Body of pancreas (tissue), 4 donors: ENCODE data around the gene NRN1L. TPM values are rescaled to one million over a fixed set of nuclear protein-coding genes. Genes with fewer than 3 reads are reported as not detected.

Experiments
- ATAC-seq: fragments of 150-250 bp; one replicate; pipeline ENCODE4 v1.9.1; 2016
- DNase-seq, 4 donors: peaks; one replicate each; pipeline ENCODE4 v3.0.0-alpha.2; 2019
- H3K27ac ChIP-seq, 4 donors: fragments of 200-600 bp; sonication (generic); 1 replicate in 3 of 4; 2 replicates in 1 of 4; pipeline versions ENCODE4 v1.5.1 to v1.6.1; 2016 to 2019; ENCODE audit warnings: mild to moderate bottlenecking in 1 of 4, mixed read lengths in 1 of 4, moderate library complexity in 1 of 4
- H3K27me3 ChIP-seq, 2 donors: fragments of 200-600 bp; sonication (generic); one replicate each; pipeline ENCODE4 v1.6.0; 2016; ENCODE audit warnings: mild to moderate bottlenecking in 1 of 2
- H3K36me3 ChIP-seq, 2 donors: fragments of 200-600 bp; sonication (generic); replicated peaks in 1 of 2; 2 replicates each; pipeline ENCODE4 v1.5.1; 2016; ENCODE audit warnings: low read depth in 2 of 2; ENCODE audit not compliant: insufficient read depth in 1 of 2
- H3K4me1 ChIP-seq: fragments of 200-600 bp; sonication (generic); one replicate; pipeline ENCODE4 v1.6.0; 2016
- H3K4me3 ChIP-seq, 2 donors: fragments of 200-600 bp; sonication (generic); 1 replicate in 1 of 2; 2 replicates in 1 of 2; pipeline ENCODE4 v1.5.1; 2016 to 2019
- H3K9me3 ChIP-seq, 3 donors: fragments of 200-600 bp; sonication (generic); 1 replicate in 2 of 3; 2 replicates in 1 of 3; pipeline ENCODE4 v1.5.1; 2016
- CTCF ChIP-seq, 7 experiments: fragments of 450-650 bp in 4 of 7; fragments of 200-600 bp in 3 of 7; sonication (generic) in 3 of 7; IDR thresholded peaks; one replicate each; pipeline ENCODE4 v1.5.1; 2016 to 2019; ENCODE audit warnings: antibody characterized with exemption in 7 of 7
- POLR2A ChIP-seq, 3 donors: fragments of 450-650 bp; IDR thresholded peaks; one replicate each; pipeline ENCODE4 v1.6.1; 2016; ENCODE audit warnings: antibody characterized with exemption in 3 of 3, mild to moderate bottlenecking in 2 of 3
- WGBS, 2 donors: methylation state at CpG; one replicate each; pipeline ENCODE4 v1.1.5; 2017; 5-methylcytosine and 5-hydroxymethylcytosine counted together
- intact Hi-C: fragments of 100-400 bp; cut with DNase I; formaldehyde crosslinking; loops from one replicate; pipeline ENCODE4 v1.15.1; 2023
- total RNA-seq, 2 donors: library from RNA; depleted of rRNA; stranded (reverse); fragments of >200 nt; gene quantifications; one replicate each; pipeline ENCODE4 v1.1.0, GENCODE V29; 2016

NRN1L gene
- total RNA-seq, 2 donors from 2014 or later, result not detected

DNA sequence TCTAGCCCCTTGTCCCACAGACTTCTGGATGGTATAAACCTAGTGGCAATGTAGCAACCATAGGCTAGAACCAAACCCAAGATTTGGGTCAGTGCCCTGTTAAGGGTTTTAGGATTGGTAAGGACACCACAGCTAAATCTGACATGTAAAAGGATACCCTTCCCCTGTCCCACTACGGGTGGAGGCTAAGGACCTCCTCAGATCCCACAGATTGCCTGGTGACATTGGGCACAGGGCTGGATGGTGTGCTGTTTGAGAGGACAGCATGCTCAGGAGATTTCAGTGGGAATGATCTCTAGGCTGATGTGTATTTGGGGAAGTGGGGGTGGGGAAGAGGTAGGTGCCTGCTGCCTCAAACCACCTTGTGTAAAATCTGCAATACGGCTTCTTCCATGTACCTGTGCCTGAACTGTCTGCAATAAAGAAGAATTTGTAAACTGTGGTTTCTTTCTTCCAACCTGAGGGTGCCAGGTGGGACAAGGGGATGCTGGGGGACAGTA lies 12.5 kb upstream of the NRN1L start:
- no peak overlapping the region for H3K4me3 ChIP-seq
- 50 to 75% methylated on average over 1 to 2 of the region's 2 CpGs for WGBS, 2 donors
- DNase-seq (no peak), ATAC-seq (no peak)
- H3K27me3 ChIP-seq, result no peaks in the 10 kb centered on the region
- H3K27ac ChIP-seq, result peak overlapping the region; percentile 53 to 80 (median 66)
- peaks cover 0 to 3% of the 10 kb centered on the region in 2 donors for H3K36me3 ChIP-seq
- no peaks in the 10 kb centered on the region for H3K9me3 ChIP-seq
- TF ChIP-seq CTCF (IDR thresholded peaks at IDR 0.05) (no peak), POLR2A (IDR thresholded peaks at IDR 0.05) (no peak)
- intact Hi-C loops, result no loop called here
- peaks cover 49% of the 10 kb centered on the region for H3K4me1 ChIP-seq

DNA sequence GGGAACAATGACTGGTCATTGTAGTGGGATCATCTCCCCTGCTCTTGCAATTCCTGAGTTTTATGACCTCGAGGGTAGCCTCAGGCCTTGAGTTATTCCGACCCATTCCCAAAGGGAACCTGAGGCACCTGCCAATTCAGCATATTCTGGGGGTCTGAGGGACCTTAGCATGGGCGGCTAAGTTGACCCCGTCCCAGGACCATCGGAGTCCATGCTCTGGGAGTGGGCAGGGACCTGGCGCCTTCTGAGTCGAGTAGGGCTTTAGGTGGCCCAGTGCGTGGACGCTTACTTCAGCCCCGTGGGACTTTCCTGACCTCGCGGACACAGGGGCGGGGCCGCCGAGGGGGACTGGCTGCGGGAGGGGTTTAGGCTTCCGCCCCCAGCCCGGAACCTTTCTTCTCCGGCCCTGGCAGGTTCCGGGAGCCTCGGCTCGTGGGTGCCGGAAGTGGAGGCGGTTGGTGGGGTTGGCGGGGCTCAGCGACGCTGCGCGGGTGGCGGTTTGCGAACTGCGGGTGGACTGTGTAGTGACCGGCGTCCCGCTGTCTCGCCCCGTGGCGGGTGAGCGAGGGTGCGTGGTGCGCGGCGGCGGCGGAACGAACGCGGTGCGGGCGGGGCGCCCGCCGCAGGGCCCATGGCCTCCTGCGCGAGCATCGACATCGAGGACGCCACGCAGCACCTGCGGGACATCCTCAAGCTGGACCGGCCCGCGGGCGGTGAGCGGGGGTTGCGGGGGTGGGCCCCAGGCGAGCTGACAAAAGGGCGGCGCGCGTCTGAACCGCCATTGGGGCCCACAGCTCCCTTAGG lies 11.9 kb upstream of the NRN1L start, which contains the start of gene EDC4:
EDC4 (plus strand) TSS at position 422 of the 804 bp plus-strand sequence; CDS start at position 632, 210 bp downstream.
- 3 to 6% methylated on average over 2 to 38 of the region's 72 CpGs for WGBS, 2 donors
- Histone ChIP-seq H3K27ac (peak within 1 kb of the TSS; percentile 53 to 80 (median 66)), H3K4me1 (peaks cover 42% of the 10 kb centered on the region), H3K4me3 (peak within 1 kb of the TSS; percentile 70 to 85), H3K27me3 (no peaks in the 10 kb centered on the region), H3K36me3 (peaks cover 0 to 9% of the 10 kb centered on the region in 2 donors), H3K9me3 (no peaks in the 10 kb centered on the region)
- DNase-seq (peak; percentile 83 to 86 (median 84)), ATAC-seq (peak; percentile 83)
- intact Hi-C loops, result no loop called here
- TF ChIP-seq POLR2A (IDR thresholded peaks at IDR 0.05), result peak; percentile 30 to 68 (median 65)
- TF ChIP-seq CTCF (IDR thresholded peaks at IDR 0.05), result peak in 2 of 7 experiments; percentile 3

- no peak for TF ChIP-seq POLR2A (IDR thresholded peaks at IDR 0.05)
- TF ChIP-seq CTCF (IDR thresholded peaks at IDR 0.05), result no peak
- peaks cover 6 to 15% of the 10 kb centered on the region in 2 donors for H3K36me3 ChIP-seq
- DNase-seq (no peak), ATAC-seq (no peak)
- H3K27me3 ChIP-seq, result no peaks in the 10 kb centered on the region
- peak overlapping the region; percentile 70 to 85 for H3K4me3 ChIP-seq
- WGBS, 2 donors, result 10 to 19% methylated on average over 12 to 22 of the region's 23 CpGs
- H3K9me3 ChIP-seq, result no peaks in the 10 kb centered on the region
- peaks cover 33% of the 10 kb centered on the region for H3K4me1 ChIP-seq
- intact Hi-C loops, result no loop called here
- H3K27ac ChIP-seq, result peak overlapping the region; percentile 53 to 80 (median 66)
Observed at GRCh38 chr16:67873435-67874370, 11.0 kb upstream of the NRN1L start.

GRCh38 chr16:67874372-67874771 lies 10.3 kb upstream of the NRN1L start:
- no peak for DNase-seq
- no peaks in the 10 kb centered on the region for H3K27me3 ChIP-seq
- no peak overlapping the region for H3K27ac ChIP-seq
- ATAC-seq, result no peak
- H3K36me3 ChIP-seq, result peaks cover 13 to 21% of the 10 kb centered on the region in 2 donors
- 36% methylated on average over 3 of the region's 3 CpGs; no CpG with 5 or more reads in 1 of the 2 donors for WGBS, 2 donors
- no peaks in the 10 kb centered on the region for H3K9me3 ChIP-seq
- H3K4me3 ChIP-seq, result no peak overlapping the region
- intact Hi-C loops, result no loop called here
- peaks cover 27% of the 10 kb centered on the region for H3K4me1 ChIP-seq
- TF ChIP-seq POLR2A (IDR thresholded peaks at IDR 0.05) (no peak), CTCF (IDR thresholded peaks at IDR 0.05) (no peak)
